ENCODE data around the gene AP4E1.

DNA sequence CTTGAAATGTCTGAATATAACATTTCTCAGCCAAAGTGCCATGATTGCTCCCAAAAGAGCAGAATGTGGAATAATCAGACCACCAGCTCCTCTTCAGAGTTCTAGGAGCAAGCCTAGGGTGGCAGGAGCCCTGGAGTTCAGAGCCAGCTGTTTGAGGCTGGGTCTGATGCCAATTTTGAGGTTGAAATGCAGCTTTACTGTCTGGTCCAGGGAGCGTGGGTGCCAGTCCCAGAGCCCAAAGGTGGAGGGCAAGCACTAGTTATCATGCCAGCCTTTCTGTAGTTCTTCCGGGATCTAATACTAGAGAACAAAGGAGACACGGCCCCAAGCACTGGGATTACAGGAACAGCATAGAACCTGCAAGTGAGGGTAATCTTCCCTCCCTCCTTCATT lies 117.0 kb downstream of the AP4E1 start:
- TF ChIP-seq CTCF (conservative IDR thresholded peaks at IDR 0.05; ENCODE audit: low read length) (no peak), EZH2phosphoT487 (IDR thresholded peaks at IDR 0.05; ENCODE audit: borderline replicate concordance, low read depth, low read length) (no peak)

Measured in OCI-LY7 (cell line).